HepG2 (cell line): ENCODE measurements around the gene COA3. TPM values are rescaled to one million over a fixed set of nuclear protein-coding genes. Genes with fewer than 3 reads are reported as not detected.

Source experiments
- EED ChIP-seq: sonication (generic); formaldehyde crosslinking; IDR thresholded peaks from 2 replicates; pipeline ENCODE4 v1.5.0; 2020; ENCODE audit warnings: mild to moderate bottlenecking, missing genetic modification reagents
- EZH2 ChIP-seq: conservative IDR thresholded peaks from 2 replicates; pipeline ENCODE4 v1.6.1; 2012; ENCODE audit warnings: mild to moderate bottlenecking, low read depth, low read length, moderate library complexity
- GPBP1L1 ChIP-seq: sonication (generic); formaldehyde crosslinking; IDR thresholded peaks from 2 replicates; pipeline ENCODE4 v1.5.0; 2020; ENCODE audit warnings: mild to moderate bottlenecking, missing genetic modification reagents
- GPN1 ChIP-seq: sonication (generic); formaldehyde crosslinking; IDR thresholded peaks from 2 replicates; pipeline ENCODE4 v1.5.1; 2020; ENCODE audit warnings: missing genetic modification reagents, borderline replicate concordance
- HDAC2 ChIP-seq: sonication (generic); formaldehyde crosslinking; IDR thresholded peaks from 2 replicates; pipeline ENCODE4 v1.4.0; 2020; ENCODE audit warnings: missing genetic modification reagents
- IKZF4 ChIP-seq: sonication (generic); formaldehyde crosslinking; IDR thresholded peaks from 2 replicates; pipeline ENCODE4 v1.5.1; 2020; ENCODE audit warnings: borderline replicate concordance, mild to moderate bottlenecking, low read depth, missing genetic modification reagents; ENCODE audit errors: not compliant biosample characterization
- JARID2 ChIP-seq: sonication (generic); formaldehyde crosslinking; IDR thresholded peaks from 2 replicates; pipeline ENCODE4 v1.8.1; 2023; ENCODE audit warnings: missing genetic modification reagents, inconsistent platforms; ENCODE audit not compliant: insufficient replicate concordance
- JDP2 ChIP-seq: sonication (generic); formaldehyde crosslinking; IDR thresholded peaks from 2 replicates; pipeline ENCODE4 v1.8.1; 2022; ENCODE audit warnings: missing genetic modification reagents, borderline replicate concordance
- KAT7 ChIP-seq: IDR thresholded peaks from 2 replicates; pipeline ENCODE4 v1.6.1; 2018; ENCODE audit warnings: borderline replicate concordance, missing compliant biosample characterization
- KDM1A ChIP-seq: IDR thresholded peaks from 2 replicates; pipeline ENCODE4 v1.6.1; 2016; ENCODE audit warnings: missing compliant biosample characterization
- MAF1 ChIP-seq: sonication (generic); formaldehyde crosslinking; IDR thresholded peaks from 2 replicates; pipeline ENCODE4 v1.5.0; 2020; ENCODE audit warnings: missing genetic modification reagents, borderline replicate concordance
- MEF2D ChIP-seq: sonication (generic); formaldehyde crosslinking; IDR thresholded peaks from 2 replicates; pipeline ENCODE4 v1.5.1; 2020; ENCODE audit warnings: mild to moderate bottlenecking, missing genetic modification reagents
- NCOR1 ChIP-seq: fragments of 200-600 bp; sonication (generic); IDR thresholded peaks from 2 replicates; pipeline ENCODE4 v1.7.0; 2017; ENCODE audit warnings: antibody characterized with exemption, low read length, borderline replicate concordance
- NKX3-1 ChIP-seq: sonication (generic); formaldehyde crosslinking; IDR thresholded peaks from 2 replicates; pipeline ENCODE4 v1.5.0; 2020; ENCODE audit warnings: missing genetic modification reagents
- NR2C2 ChIP-seq: sonication (generic); formaldehyde crosslinking; IDR thresholded peaks from 2 replicates; pipeline ENCODE4 v1.4.0; 2020; ENCODE audit warnings: missing genetic modification reagents, mild to moderate bottlenecking, moderate library complexity, borderline replicate concordance
- PHB2 ChIP-seq: fragments of 450-650 bp; IDR thresholded peaks from 2 replicates; pipeline ENCODE4 v1.6.1; 2018; ENCODE audit not compliant: partially characterized antibody
- PITX1 ChIP-seq: sonication (generic); formaldehyde crosslinking; IDR thresholded peaks from 2 replicates; pipeline ENCODE4 v1.5.1; 2020; ENCODE audit warnings: mild to moderate bottlenecking, missing genetic modification reagents
- RNF219 ChIP-seq: sonication (generic); formaldehyde crosslinking; IDR thresholded peaks from 2 replicates; pipeline ENCODE4 v1.5.0; 2020; ENCODE audit warnings: mild to moderate bottlenecking, missing genetic modification reagents
- SCMH1 ChIP-seq: sonication (generic); formaldehyde crosslinking; IDR thresholded peaks from 2 replicates; pipeline ENCODE4 v1.9.0; 2021; ENCODE audit warnings: missing genetic modification reagents, mild to moderate bottlenecking, borderline replicate concordance
- SIN3B ChIP-seq: fragments of 150-350 bp; IDR thresholded peaks from 2 replicates; pipeline ENCODE4 v1.6.1; 2014; ENCODE audit warnings: low read length
- SIX4 ChIP-seq: sonication (generic); formaldehyde crosslinking; IDR thresholded peaks from 2 replicates; pipeline ENCODE4 v1.4.0; 2020; ENCODE audit warnings: missing genetic modification reagents
- ZBTB1 ChIP-seq: sonication (generic); formaldehyde crosslinking; IDR thresholded peaks from 2 replicates; pipeline ENCODE4 v1.4.0; 2020; ENCODE audit warnings: missing genetic modification reagents, borderline replicate concordance
- ZBTB26 ChIP-seq: IDR thresholded peaks from 2 replicates; pipeline ENCODE4 v1.6.1; 2016; ENCODE audit warnings: missing compliant biosample characterization, missing genetic modification reagents, borderline replicate concordance
- ZFP41 ChIP-seq: sonication (generic); formaldehyde crosslinking; IDR thresholded peaks from 2 replicates; pipeline ENCODE4 v1.4.0; 2020; ENCODE audit warnings: mild to moderate bottlenecking, missing genetic modification reagents, borderline replicate concordance
- polyA plus RNA-seq, 8 experiments: library from polyadenylated mRNA; depleted of rRNA in 3 of 8; stranded (reverse) in 7 of 8; unstranded in 1 of 8; fragments of >200 nt; fragmentation: Illumina TruSeq in 4 of 8; extraction: Trizol in 4 of 8; gene quantifications; 2 replicates each; pipeline versions ENCODE4 v1.2.1 to v1.2.3, GENCODE V29; 2011 to 2016; ENCODE audit warnings: low read depth in 4 of 8, missing spikeins in 1 of 8, mixed read lengths in 1 of 8; ENCODE audit not compliant: insufficient read depth in 1 of 8
- total RNA-seq, 5 experiments: library from RNA; depleted of rRNA; stranded (reverse); fragments of >200 nt; fragmentation: Illumina TruSeq; extraction: Trizol; gene quantifications; 2 replicates each; pipeline ENCODE4 v1.2.3, GENCODE V29; 2016; ENCODE audit warnings: low read depth in 1 of 5
- TF ChIP-seq, protein P1 (sequence below): sonication (generic); formaldehyde crosslinking; IDR thresholded peaks from 2 replicates; pipeline ENCODE4 v1.4.0; 2020; ENCODE audit warnings: missing genetic modification reagents

Gene COA3
- total and polyA plus RNA-seq, 2 of the 13 experiments (the other 11 are each of a cell fraction or from before 2014, with no cell fraction given), result 133 to 202 TPM

DNA sequence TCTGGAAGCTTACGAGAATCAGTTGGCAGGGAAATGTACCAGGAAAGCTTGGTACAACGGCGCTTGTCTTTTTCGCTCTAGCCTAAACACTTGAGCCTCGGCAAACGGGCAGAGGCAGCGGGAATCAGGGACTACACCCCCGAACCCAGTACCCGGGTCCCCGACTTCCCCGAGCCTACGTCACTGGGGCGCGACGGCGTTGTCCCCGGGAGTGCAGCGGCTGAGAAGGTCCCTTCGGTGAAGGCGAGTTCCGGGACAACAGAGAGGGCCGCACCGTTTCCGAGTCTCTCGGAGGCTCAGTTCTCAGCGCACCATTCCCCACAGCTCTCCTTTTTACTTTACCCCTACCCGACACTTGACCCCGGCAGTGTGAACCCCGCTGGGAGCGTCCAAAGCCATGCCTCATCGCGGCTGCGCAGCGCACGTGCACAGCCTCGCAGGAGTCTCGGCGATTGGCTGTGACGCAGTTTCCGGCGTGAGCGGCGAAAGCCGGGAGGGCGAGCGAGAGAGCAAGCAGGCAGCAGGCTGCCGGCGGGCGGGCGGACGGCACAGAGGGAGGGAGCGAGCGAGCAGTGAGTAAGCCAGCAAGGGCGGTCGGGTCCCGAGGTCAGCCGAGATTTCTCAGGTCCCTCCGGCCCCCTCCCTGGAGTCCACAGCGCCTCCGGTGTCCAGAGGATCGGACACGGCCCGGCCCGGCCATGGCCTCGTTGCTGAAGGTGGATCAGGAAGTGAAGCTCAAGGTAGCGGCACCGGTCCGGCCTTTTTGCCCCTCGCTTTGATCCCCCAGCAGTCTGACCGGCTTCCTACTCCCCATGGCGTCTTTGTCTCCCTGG, 34.6 kb upstream of the COA3 start, which contains the start of gene PSME3 (continued):
- TF ChIP-seq NKX3-1 (CRISPR knock-in tag) (peak; percentile 63; the same call in 1 of the 2 replicates), NCOR1 (peak; percentile 61; the same call in 1 of the 2 replicates), SCMH1 (no peak), NR2C2 (peak; percentile 92), KDM1A (no peak), IKZF4 (CRISPR knock-in tag) (peak; percentile 67), GPBP1L1 (no peak), ZBTB26 (CRISPR knock-in tag) (peak; percentile 81), MAF1 (CRISPR knock-in tag) (no peak), JDP2 (CRISPR knock-in tag) (peak; percentile 54; the same call in 1 of the 2 replicates), GPN1 (no peak), RNF219 (CRISPR knock-in tag) (peak; percentile 83; the same call in 1 of the 2 replicates), ZFP41 (CRISPR knock-in tag) (no peak), ZBTB1 (CRISPR knock-in tag) (no peak), PHB2 (no peak), JARID2 (CRISPR knock-in tag) (peak; percentile 62), EZH2 (no peak), SIN3B (peak; percentile 89), HDAC2 (CRISPR knock-in tag) (peak; percentile 79), MEF2D (CRISPR knock-in tag) (peak; percentile 89), KAT7 (CRISPR knock-in tag) (peak; percentile 91), SIX4 (CRISPR knock-in tag) (peak; percentile 35; the same call in 1 of the 2 replicates), PITX1 (peak; percentile 43), EED (peak; percentile 31; the same call in 1 of the 2 replicates)
- TF ChIP-seq, protein P1, sequence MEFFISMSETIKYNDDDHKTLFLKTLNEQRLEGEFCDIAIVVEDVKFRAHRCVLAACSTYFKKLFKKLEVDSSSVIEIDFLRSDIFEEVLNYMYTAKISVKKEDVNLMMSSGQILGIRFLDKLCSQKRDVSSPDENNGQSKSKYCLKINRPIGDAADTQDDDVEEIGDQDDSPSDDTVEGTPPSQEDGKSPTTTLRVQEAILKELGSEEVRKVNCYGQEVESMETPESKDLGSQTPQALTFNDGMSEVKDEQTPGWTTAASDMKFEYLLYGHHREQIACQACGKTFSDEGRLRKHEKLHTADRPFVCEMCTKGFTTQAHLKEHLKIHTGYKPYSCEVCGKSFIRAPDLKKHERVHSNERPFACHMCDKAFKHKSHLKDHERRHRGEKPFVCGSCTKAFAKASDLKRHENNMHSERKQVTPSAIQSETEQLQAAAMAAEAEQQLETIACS (CRISPR knock-in tag), result peak; percentile 62
